Effector memory CD8-positive, alpha-beta T cell (primary cell): ENCODE measurements around the gene TMEM154.

Experiments used
- ATAC-seq: fragments of 150-1000 bp; cut with Tn5 transposase; replicated peaks from 2 replicates; pipeline ENCODE4 v1.10.0; 2021; ENCODE audit warnings: mild to moderate bottlenecking, moderate library complexity
- DNase-seq, 3 experiments: peaks; one replicate each; pipeline ENCODE4 v3.0.0; 2021
- H3K27ac Mint-ChIP-seq, 2 donors: one replicate each; pipeline ENCODE4 v1.8.0; 2022; ENCODE audit warnings: mild to moderate bottlenecking in 2 of 2, mixed read lengths in 2 of 2, moderate library complexity in 2 of 2
- H3K27me3 Mint-ChIP-seq, 2 donors: one replicate each; pipeline ENCODE4 v1.8.0; 2022; ENCODE audit warnings: mixed read lengths in 2 of 2
- H3K36me3 Mint-ChIP-seq: one replicate; pipeline ENCODE4 v1.8.0; 2022; ENCODE audit warnings: mild to moderate bottlenecking, moderate library complexity, mixed read lengths; ENCODE audit not compliant: insufficient read depth
- H3K4me1 Mint-ChIP-seq, 2 donors: one replicate each; pipeline ENCODE4 v1.8.0; 2022; ENCODE audit warnings: low read depth in 2 of 2, mixed read lengths in 2 of 2
- H3K4me3 Mint-ChIP-seq, 2 donors: one replicate each; pipeline ENCODE4 v1.8.0; 2022; ENCODE audit warnings: mild to moderate bottlenecking in 2 of 2, mixed read lengths in 2 of 2, moderate library complexity in 2 of 2
- H3K9me3 Mint-ChIP-seq, 2 donors: one replicate each; pipeline ENCODE4 v1.8.0; 2022; ENCODE audit warnings: mixed read lengths in 2 of 2

Gene TMEM154

GRCh38 chr4:152652102-152652501, 27.7 kb downstream of the TMEM154 start:
- peaks cover 6% of the 10 kb centered on the region for H3K36me3 Mint-ChIP-seq
- H3K4me1 Mint-ChIP-seq: peaks cover 15% of the 10 kb centered on the region in 2 donors

GRCh38 chr4:152651473-152652060, 28.2 kb downstream of the TMEM154 start:
- ATAC-seq: no peak
- no peak overlapping the region for H3K4me3 Mint-ChIP-seq
- peaks cover 11% of the 10 kb centered on the region for H3K36me3 Mint-ChIP-seq
- H3K27me3 Mint-ChIP-seq: no peaks in the 10 kb centered on the region
- peaks cover 15 to 17% of the 10 kb centered on the region in 2 donors for H3K4me1 Mint-ChIP-seq
- H3K27ac Mint-ChIP-seq: peak overlapping the region in 1 of 2 donors; percentile 13
- H3K9me3 Mint-ChIP-seq: peaks cover 0 to 3% of the 10 kb centered on the region in 2 donors
- no peak for DNase-seq

More at GRCh38 chr4:152652102-152652501, 27.7 kb downstream of the TMEM154 start:
- Mint-ChIP-seq H3K9me3 (peaks cover 4 to 9% of the 10 kb centered on the region in 2 donors), H3K27me3 (no peaks in the 10 kb centered on the region), H3K4me3 (no peak overlapping the region), H3K27ac (no peak overlapping the region)
- DNase-seq: no peak
- no peak for ATAC-seq

- Mint-ChIP-seq H3K27ac (peak overlapping the region; percentile 80 to 88), H3K36me3 (peaks cover 5% of the 10 kb centered on the region), H3K9me3 (no peaks in the 10 kb centered on the region), H3K4me3 (no peak overlapping the region), H3K4me1 (peaks cover 19 to 26% of the 10 kb centered on the region in 2 donors), H3K27me3 (no peaks in the 10 kb centered on the region)
- DNase-seq: no peak
- ATAC-seq: no peak
These were observed 33.6 kb downstream of the TMEM154 start for GRCh38 chr4:152646221-152646620.

- Mint-ChIP-seq H3K4me3 (no peak overlapping the region), H3K27ac (peak overlapping the region; percentile 88 to 90), H3K4me1 (peaks cover 19 to 30% of the 10 kb centered on the region in 2 donors), H3K9me3 (no peaks in the 10 kb centered on the region), H3K36me3 (peaks cover 5% of the 10 kb centered on the region), H3K27me3 (no peaks in the 10 kb centered on the region)
- ATAC-seq (no peak), DNase-seq (no peak)
These were observed 35.7 kb downstream of the TMEM154 start for GRCh38 chr4:152644130-152644529.

GRCh38 chr4:152643153-152644035, 36.4 kb downstream of the TMEM154 start:
- Mint-ChIP-seq H3K27me3 (no peaks in the 10 kb centered on the region), H3K27ac (peak overlapping the region; percentile 88 to 90), H3K4me1 (peaks cover 19 to 30% of the 10 kb centered on the region in 2 donors), H3K36me3 (peaks cover 5% of the 10 kb centered on the region), H3K4me3 (peak overlapping the region; percentile 14 to 31), H3K9me3 (no peaks in the 10 kb centered on the region)
- peak; percentile 73 for ATAC-seq
- peak in 2 of 3 experiments; percentile 2 to 3 for DNase-seq

- no peak for DNase-seq
- H3K36me3 Mint-ChIP-seq: peaks cover 3% of the 10 kb centered on the region
- no peak overlapping the region for H3K27ac Mint-ChIP-seq
- H3K9me3 Mint-ChIP-seq: no peaks in the 10 kb centered on the region
- no peak for ATAC-seq
- H3K4me1 Mint-ChIP-seq: peaks cover 11 to 25% of the 10 kb centered on the region in 2 donors
- no peak overlapping the region for H3K4me3 Mint-ChIP-seq
- H3K27me3 Mint-ChIP-seq: no peaks in the 10 kb centered on the region
These were observed 39.5 kb downstream of the TMEM154 start for GRCh38 chr4:152640058-152640921.

- Mint-ChIP-seq H3K4me1 (peaks cover 0 to 4% of the 10 kb centered on the region in 2 donors), H3K27me3 (no peaks in the 10 kb centered on the region), H3K36me3 (peaks cover 15% of the 10 kb centered on the region), H3K27ac (peak overlapping the region in 1 of 2 donors; percentile 75), H3K9me3 (no peaks in the 10 kb centered on the region), H3K4me3 (no peak overlapping the region)
- DNase-seq (no peak), ATAC-seq (no peak)
These were observed 43.9 kb downstream of the TMEM154 start for GRCh38 chr4:152635851-152636250.

- Mint-ChIP-seq H3K9me3 (no peaks in the 10 kb centered on the region), H3K4me1 (no peaks in the 10 kb centered on the region), H3K27ac (no peak overlapping the region), H3K36me3 (peaks cover 24% of the 10 kb centered on the region), H3K4me3 (no peak overlapping the region), H3K27me3 (no peaks in the 10 kb centered on the region)
- no peak for ATAC-seq
- no peak for DNase-seq
These were observed 45.6 kb downstream of the TMEM154 start for GRCh38 chr4:152634110-152634760.

GRCh38 chr4:152633118-152633517, 46.7 kb downstream of the TMEM154 start:
- DNase-seq (no peak), ATAC-seq (no peak)
- no peaks in the 10 kb centered on the region for H3K4me1 Mint-ChIP-seq
- no peak overlapping the region for H3K27ac Mint-ChIP-seq
- peaks cover 31% of the 10 kb centered on the region for H3K36me3 Mint-ChIP-seq
- no peaks in the 10 kb centered on the region for H3K9me3 Mint-ChIP-seq
- H3K4me3 Mint-ChIP-seq: no peak overlapping the region
- H3K27me3 Mint-ChIP-seq: no peaks in the 10 kb centered on the region

GRCh38 chr4:152630324-152630723, 49.5 kb downstream of the TMEM154 start:
- no peak for DNase-seq
- H3K4me1 Mint-ChIP-seq: no peaks in the 10 kb centered on the region
- H3K36me3 Mint-ChIP-seq: peaks cover 33% of the 10 kb centered on the region
- no peak for ATAC-seq
- no peaks in the 10 kb centered on the region for H3K9me3 Mint-ChIP-seq
- H3K27me3 Mint-ChIP-seq: no peaks in the 10 kb centered on the region
- no peak overlapping the region for H3K4me3 Mint-ChIP-seq
- no peak overlapping the region for H3K27ac Mint-ChIP-seq

GRCh38 chr4:152629908-152630307, 49.9 kb downstream of the TMEM154 start:
- no peaks in the 10 kb centered on the region for H3K27me3 Mint-ChIP-seq
- ATAC-seq (no peak), DNase-seq (no peak)
- H3K9me3 Mint-ChIP-seq: no peaks in the 10 kb centered on the region
- no peak overlapping the region for H3K27ac Mint-ChIP-seq
- no peak overlapping the region for H3K4me3 Mint-ChIP-seq
- peaks cover 33% of the 10 kb centered on the region for H3K36me3 Mint-ChIP-seq
- H3K4me1 Mint-ChIP-seq: no peaks in the 10 kb centered on the region

GRCh38 chr4:152628128-152628527, 51.7 kb downstream of the TMEM154 start:
- H3K4me3 Mint-ChIP-seq: no peak overlapping the region
- ATAC-seq: no peak
- H3K4me1 Mint-ChIP-seq: no peaks in the 10 kb centered on the region
- no peak for DNase-seq
- H3K27me3 Mint-ChIP-seq: no peaks in the 10 kb centered on the region
- no peaks in the 10 kb centered on the region for H3K9me3 Mint-ChIP-seq
- H3K27ac Mint-ChIP-seq: peak overlapping the region in 1 of 2 donors; percentile 20
- H3K36me3 Mint-ChIP-seq: peaks cover 33% of the 10 kb centered on the region

- ATAC-seq: no peak
- H3K27ac Mint-ChIP-seq: no peak overlapping the region
- peaks cover 29% of the 10 kb centered on the region for H3K36me3 Mint-ChIP-seq
- no peaks in the 10 kb centered on the region for H3K27me3 Mint-ChIP-seq
- no peaks in the 10 kb centered on the region for H3K9me3 Mint-ChIP-seq
- H3K4me3 Mint-ChIP-seq: no peak overlapping the region
- DNase-seq: no peak
- H3K4me1 Mint-ChIP-seq: no peaks in the 10 kb centered on the region
These were observed 53.0 kb downstream of the TMEM154 start for GRCh38 chr4:152626790-152627189.
